Measurements from ENCODE around the gene ARHGAP25. TPM values are rescaled to one million over a fixed set of nuclear protein-coding genes. Genes with fewer than 3 reads are reported as not detected.

The ARHGAP25 gene
- total RNA-seq, 3 donors from 2014 or later, result 3.1 to 8.8 (median 8.2) TPM

DNA sequence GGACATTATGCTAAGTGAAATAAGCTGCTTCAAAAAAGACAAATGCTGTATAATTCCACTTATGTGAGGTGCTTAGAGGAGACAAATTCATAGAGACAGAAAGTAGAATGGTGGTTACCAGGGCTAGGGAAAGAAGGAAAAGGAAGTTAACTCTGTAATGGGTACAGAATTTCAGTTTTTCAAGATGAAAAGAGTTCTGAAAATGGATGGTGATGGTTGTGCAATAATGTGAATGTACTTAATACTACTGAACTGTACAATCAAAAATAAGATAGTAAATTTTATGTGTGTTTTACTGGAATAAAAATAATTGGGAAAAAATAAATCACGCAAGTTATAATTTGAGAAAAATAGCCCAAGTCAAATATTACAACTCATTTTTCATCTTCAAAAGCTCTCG, 27.5 kb downstream of the ARHGAP25 start:
- no peaks in the 10 kb centered on the region for H3K36me3 ChIP-seq (ENCODE audit: low read depth)
- no peak overlapping the region for H3K4me3 ChIP-seq
- TF ChIP-seq, protein P1, sequence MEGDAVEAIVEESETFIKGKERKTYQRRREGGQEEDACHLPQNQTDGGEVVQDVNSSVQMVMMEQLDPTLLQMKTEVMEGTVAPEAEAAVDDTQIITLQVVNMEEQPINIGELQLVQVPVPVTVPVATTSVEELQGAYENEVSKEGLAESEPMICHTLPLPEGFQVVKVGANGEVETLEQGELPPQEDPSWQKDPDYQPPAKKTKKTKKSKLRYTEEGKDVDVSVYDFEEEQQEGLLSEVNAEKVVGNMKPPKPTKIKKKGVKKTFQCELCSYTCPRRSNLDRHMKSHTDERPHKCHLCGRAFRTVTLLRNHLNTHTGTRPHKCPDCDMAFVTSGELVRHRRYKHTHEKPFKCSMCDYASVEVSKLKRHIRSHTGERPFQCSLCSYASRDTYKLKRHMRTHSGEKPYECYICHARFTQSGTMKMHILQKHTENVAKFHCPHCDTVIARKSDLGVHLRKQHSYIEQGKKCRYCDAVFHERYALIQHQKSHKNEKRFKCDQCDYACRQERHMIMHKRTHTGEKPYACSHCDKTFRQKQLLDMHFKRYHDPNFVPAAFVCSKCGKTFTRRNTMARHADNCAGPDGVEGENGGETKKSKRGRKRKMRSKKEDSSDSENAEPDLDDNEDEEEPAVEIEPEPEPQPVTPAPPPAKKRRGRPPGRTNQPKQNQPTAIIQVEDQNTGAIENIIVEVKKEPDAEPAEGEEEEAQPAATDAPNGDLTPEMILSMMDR (IDR thresholded peaks at IDR 0.05), result no peak
- H3K4me1 ChIP-seq (ENCODE audit: low read depth), result no peaks in the 10 kb centered on the region
- DNase-seq (no peak), ATAC-seq (no peak)
- no peaks in the 10 kb centered on the region for H3K9me3 ChIP-seq
- intact Hi-C loops (cut with DNase I, micrococcal nuclease), result no loop called here

DNA sequence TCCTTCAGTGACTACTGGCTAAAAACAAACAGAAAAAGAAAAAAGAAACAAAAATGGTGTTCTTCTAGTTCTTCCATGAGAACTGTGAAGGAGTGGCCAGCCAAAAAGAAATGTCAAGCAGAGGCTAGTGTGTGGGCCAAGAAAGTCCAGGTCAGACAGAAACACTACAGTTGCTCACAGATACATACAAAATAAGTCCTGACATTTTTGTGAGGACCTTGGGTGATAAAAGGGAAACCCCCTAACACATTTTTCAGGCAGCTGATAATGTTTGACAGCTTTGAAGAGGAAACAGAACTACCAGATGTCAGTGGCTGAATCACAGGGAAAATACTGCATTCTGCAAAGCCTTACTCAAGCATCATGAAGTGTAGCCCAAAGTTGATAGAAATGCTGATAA, 28.1 kb downstream of the ARHGAP25 start:
- TF ChIP-seq, protein P1 (IDR thresholded peaks at IDR 0.05), result no peak
- peak; percentile 22 for ATAC-seq
- H3K4me1 ChIP-seq (ENCODE audit: low read depth), result no peaks in the 10 kb centered on the region

DNA sequence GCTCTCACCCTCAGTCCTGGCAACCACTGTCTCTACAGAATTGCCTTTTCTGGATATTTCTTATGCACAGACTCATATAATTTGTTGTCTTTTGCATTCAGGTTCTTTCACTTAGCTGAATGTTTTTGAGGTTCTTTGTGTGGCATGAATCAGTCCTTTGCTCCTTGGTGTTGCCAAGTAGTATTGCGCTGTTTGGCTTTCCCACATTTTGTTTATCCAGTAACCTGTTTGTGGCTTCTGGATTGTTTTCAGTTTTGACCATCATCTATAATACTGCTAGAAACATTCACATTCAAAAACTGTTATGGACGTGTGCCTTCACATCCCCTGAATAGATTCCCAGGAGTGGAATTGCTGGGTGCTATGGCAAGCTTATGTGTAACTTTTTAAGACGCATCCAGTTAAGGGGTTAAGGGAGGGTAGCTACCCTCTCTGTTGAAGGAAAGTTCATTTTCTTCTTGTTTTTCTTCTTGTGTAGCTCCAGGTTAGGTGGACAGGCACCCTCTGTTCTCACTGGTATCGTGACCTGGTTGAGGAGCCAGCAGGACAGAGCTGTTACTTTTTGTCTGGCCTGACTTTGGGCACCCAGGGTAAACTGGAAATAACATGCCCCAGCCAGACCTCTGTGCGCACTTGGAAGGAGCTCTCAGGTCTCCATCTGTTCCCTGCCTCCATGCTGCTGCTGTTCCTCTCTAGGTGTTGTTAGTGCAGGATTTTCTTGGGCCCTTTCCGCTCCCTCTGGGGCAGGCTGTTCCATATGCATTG, 29.6 kb downstream of the ARHGAP25 start:
- TF ChIP-seq, protein P1 (IDR thresholded peaks at IDR 0.05), result no peak
- no peaks in the 10 kb centered on the region for H3K9me3 ChIP-seq
- no peaks in the 10 kb centered on the region for H3K4me1 ChIP-seq (ENCODE audit: low read depth)
- H3K36me3 ChIP-seq (ENCODE audit: low read depth), result no peaks in the 10 kb centered on the region
- no peak for ATAC-seq
- intact Hi-C loops (cut with DNase I, micrococcal nuclease), result no loop called here
- H3K4me3 ChIP-seq, result no peak overlapping the region
- DNase-seq, result no peak

More for the DNA sequence above, 28.1 kb downstream of the ARHGAP25 start:
- intact Hi-C loops (cut with DNase I, micrococcal nuclease), result no loop called here
- Histone ChIP-seq H3K36me3 (ENCODE audit: low read depth) (no peaks in the 10 kb centered on the region), H3K4me3 (no peak overlapping the region), H3K9me3 (no peaks in the 10 kb centered on the region)
- no peak for DNase-seq

DNA sequence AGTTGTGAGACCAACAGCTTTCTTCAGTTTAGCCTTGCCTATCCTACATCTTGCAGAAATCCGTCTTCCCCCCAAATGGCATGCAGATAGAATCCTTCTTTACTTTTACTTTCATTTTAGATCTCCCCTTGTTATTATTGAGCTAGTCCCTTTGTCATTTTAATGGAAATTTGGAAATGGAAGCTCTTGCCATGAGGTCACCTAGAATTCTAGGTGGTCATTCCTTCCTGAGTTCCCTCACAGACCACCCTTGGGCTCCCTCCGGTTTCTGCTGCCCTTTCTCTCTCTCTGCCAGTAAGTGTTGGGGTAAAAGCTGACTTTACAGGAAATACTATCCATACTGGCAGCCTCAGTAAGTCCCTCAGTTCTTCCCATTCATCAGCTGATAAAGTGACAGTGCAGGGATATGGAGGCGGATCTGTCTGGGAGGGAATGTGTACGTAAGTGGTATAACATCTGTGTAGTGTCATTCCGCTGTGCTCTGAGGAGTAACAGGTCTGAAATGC, 30.2 kb downstream of the ARHGAP25 start:
- no peak for DNase-seq

DNA sequence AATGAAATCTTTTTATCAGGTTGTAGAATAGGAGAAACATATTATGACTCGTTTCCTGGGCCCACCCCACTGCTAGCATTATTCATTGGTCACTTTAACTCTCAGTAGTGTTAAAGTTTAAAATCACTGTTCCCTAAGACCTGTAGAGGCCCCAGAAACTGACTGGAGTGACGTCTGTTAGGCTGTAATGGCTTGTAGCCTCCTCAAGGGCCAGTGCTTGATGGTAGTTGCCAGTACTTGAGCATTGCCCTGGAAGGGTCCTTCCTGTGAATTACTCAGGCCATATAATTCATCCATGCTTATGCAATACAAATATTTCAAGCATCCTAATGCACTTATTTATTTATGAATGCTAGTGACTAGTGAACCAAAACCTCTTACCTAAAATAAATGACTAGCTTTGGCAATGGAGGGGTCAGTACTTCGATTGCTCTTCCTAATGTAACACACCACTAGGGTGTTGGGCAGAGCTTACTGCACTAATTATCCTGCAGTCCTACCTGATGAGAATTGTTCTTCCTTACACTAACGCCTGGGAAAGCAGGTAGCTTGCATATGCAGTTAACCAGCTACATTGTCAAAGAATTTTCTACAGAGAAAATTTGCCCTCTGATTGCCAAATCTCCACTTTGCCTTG, 31.2 kb downstream of the ARHGAP25 start:
- no peaks in the 10 kb centered on the region for H3K4me1 ChIP-seq (ENCODE audit: low read depth)
- intact Hi-C loops (cut with DNase I, micrococcal nuclease), result no loop called here
- no peaks in the 10 kb centered on the region for H3K9me3 ChIP-seq
- no peak overlapping the region for H3K4me3 ChIP-seq
- TF ChIP-seq, protein P1 (IDR thresholded peaks at IDR 0.05), result no peak
- no peak for DNase-seq
- no peak for ATAC-seq
- H3K36me3 ChIP-seq (ENCODE audit: low read depth), result no peaks in the 10 kb centered on the region

More for the DNA sequence above, 30.2 kb downstream of the ARHGAP25 start:
- H3K9me3 ChIP-seq, result no peaks in the 10 kb centered on the region
- no peak overlapping the region for H3K4me3 ChIP-seq
- intact Hi-C loops (cut with DNase I, micrococcal nuclease), result no loop called here
- no peaks in the 10 kb centered on the region for H3K4me1 ChIP-seq (ENCODE audit: low read depth)
- no peaks in the 10 kb centered on the region for H3K36me3 ChIP-seq (ENCODE audit: low read depth)
- TF ChIP-seq, protein P1 (IDR thresholded peaks at IDR 0.05), result no peak
- no peak for ATAC-seq

Data from mucosa of descending colon (tissue), 3 donors.